ENCODE measurements around the gene NAA38.

GRCh38 chr17:7903154-7904103 is 46.1 kb upstream of the NAA38 start:
- no peak for TF ChIP-seq EP300 (IDR thresholded peaks at IDR 0.05)
- TF ChIP-seq, protein P1, sequence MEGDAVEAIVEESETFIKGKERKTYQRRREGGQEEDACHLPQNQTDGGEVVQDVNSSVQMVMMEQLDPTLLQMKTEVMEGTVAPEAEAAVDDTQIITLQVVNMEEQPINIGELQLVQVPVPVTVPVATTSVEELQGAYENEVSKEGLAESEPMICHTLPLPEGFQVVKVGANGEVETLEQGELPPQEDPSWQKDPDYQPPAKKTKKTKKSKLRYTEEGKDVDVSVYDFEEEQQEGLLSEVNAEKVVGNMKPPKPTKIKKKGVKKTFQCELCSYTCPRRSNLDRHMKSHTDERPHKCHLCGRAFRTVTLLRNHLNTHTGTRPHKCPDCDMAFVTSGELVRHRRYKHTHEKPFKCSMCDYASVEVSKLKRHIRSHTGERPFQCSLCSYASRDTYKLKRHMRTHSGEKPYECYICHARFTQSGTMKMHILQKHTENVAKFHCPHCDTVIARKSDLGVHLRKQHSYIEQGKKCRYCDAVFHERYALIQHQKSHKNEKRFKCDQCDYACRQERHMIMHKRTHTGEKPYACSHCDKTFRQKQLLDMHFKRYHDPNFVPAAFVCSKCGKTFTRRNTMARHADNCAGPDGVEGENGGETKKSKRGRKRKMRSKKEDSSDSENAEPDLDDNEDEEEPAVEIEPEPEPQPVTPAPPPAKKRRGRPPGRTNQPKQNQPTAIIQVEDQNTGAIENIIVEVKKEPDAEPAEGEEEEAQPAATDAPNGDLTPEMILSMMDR (IDR thresholded peaks at IDR 0.05) = no peak
- no peak for TF ChIP-seq POLR2A (IDR thresholded peaks at IDR 0.05; ENCODE audit: low read depth)

Measured in esophagus muscularis mucosa (tissue), 4 donors.